HG03066 (cell line): ENCODE measurements around the gene TMEM86B.

ENCODE experiments used
- ATAC-seq: cut with Tn5 transposase; IDR thresholded peaks from one replicate; pipeline ENCODE4 v1.9.1; 2021; ENCODE audit warnings: low read depth; ENCODE audit not compliant: unreplicated experiment

Gene TMEM86B

GRCh38 chr19:55228403-55229031, at the start of gene TMEM86B:
Gene TMEM86B, minus strand, starts transcription at chr19:55228763. Its CDS starts 22 bp downstream, at chr19:55228741.
- ATAC-seq = no peak

GRCh38 chr19:55277494-55277893, 48.9 kb upstream of the TMEM86B start:
- ATAC-seq = no peak

- ATAC-seq = no peak
These were observed 48.3 kb upstream of the TMEM86B start for GRCh38 chr19:55276720-55277430.

- no peak for ATAC-seq
These were observed 47.5 kb upstream of the TMEM86B start for GRCh38 chr19:55275851-55276719.

GRCh38 chr19:55273978-55274707, 45.6 kb upstream of the TMEM86B start:
- ATAC-seq = no peak

- ATAC-seq = no peak
These were observed 43.6 kb upstream of the TMEM86B start for GRCh38 chr19:55272142-55272541.

GRCh38 chr19:55270172-55270942, 41.8 kb upstream of the TMEM86B start:
- ATAC-seq = no peak

- ATAC-seq = no peak
These were observed 40.7 kb upstream of the TMEM86B start for GRCh38 chr19:55269299-55269698.

GRCh38 chr19:55266840-55267239, 38.3 kb upstream of the TMEM86B start:
- no peak for ATAC-seq

- no peak for ATAC-seq
These were observed 37.8 kb upstream of the TMEM86B start for GRCh38 chr19:55266404-55266803.

- no peak for ATAC-seq
These were observed 37.3 kb upstream of the TMEM86B start for GRCh38 chr19:55265723-55266386.

- ATAC-seq = no peak
These were observed 36.6 kb upstream of the TMEM86B start for GRCh38 chr19:55265173-55265572.

- no peak for ATAC-seq
These were observed 36.0 kb upstream of the TMEM86B start for GRCh38 chr19:55264531-55264930.

GRCh38 chr19:55262359-55262758, 33.8 kb upstream of the TMEM86B start:
- ATAC-seq = no peak

- no peak for ATAC-seq
These were observed 33.1 kb upstream of the TMEM86B start for GRCh38 chr19:55261671-55262126.

GRCh38 chr19:55259540-55260210, 31.1 kb upstream of the TMEM86B start:
- ATAC-seq = no peak

- ATAC-seq = peak; percentile 55
These were observed 30.4 kb upstream of the TMEM86B start, which contains the start of gene PPP6R1 for GRCh38 chr19:55258828-55259539. Gene PPP6R1, minus strand, starts transcription at chr19:55259017. Its CDS starts 11,914 bp downstream, at chr19:55247103.

- peak; percentile 4 for ATAC-seq
These were observed 29.9 kb upstream of the TMEM86B start for GRCh38 chr19:55258476-55258827.
